KMS-11 (cell line): ENCODE data around the gene SMAD7.
A peak's percentile ranks its signal among the peaks of the same experiment; 100 is the strongest.

Experiments used
- H2AFZ ChIP-seq: fragments of 200-600 bp; sonication (generic); 2 replicates; pipeline ENCODE4 v1.6.1; 2016; ENCODE audit warnings: antibody characterized with exemption, mixed run types, low read depth
- H3K27ac ChIP-seq: fragments of 200-600 bp; sonication (generic); 2 replicates; pipeline ENCODE4 v1.6.1; 2016; ENCODE audit warnings: mild to moderate bottlenecking, mixed run types
- H3K27me3 ChIP-seq: fragments of 200-600 bp; sonication (generic); 2 replicates; pipeline ENCODE4 v1.6.1; 2017; ENCODE audit warnings: mild to moderate bottlenecking, low read depth, mixed run types, moderate library complexity; ENCODE audit not compliant: insufficient read depth
- H3K36me3 ChIP-seq: fragments of 200-600 bp; sonication (generic); 2 replicates; pipeline ENCODE4 v1.6.1; 2017; ENCODE audit warnings: mild to moderate bottlenecking, mixed run types; ENCODE audit not compliant: insufficient read depth
- H3K4me1 ChIP-seq: fragments of 200-600 bp; sonication (generic); 2 replicates; pipeline ENCODE4 v1.6.1; 2016; ENCODE audit warnings: mild to moderate bottlenecking, low read depth, mixed run types; ENCODE audit not compliant: poor library complexity, severe bottlenecking
- H3K4me2 ChIP-seq: fragments of 200-600 bp; sonication (generic); 2 replicates; pipeline ENCODE4 v1.7.0; 2016; ENCODE audit warnings: mild to moderate bottlenecking, mixed run types
- H3K4me3 ChIP-seq: fragments of 200-600 bp; sonication (generic); IDR thresholded peaks from 2 replicates; pipeline ENCODE4 v1.6.1; 2017; ENCODE audit warnings: low read depth, low read length, mixed read lengths; ENCODE audit not compliant: insufficient read depth
- H3K79me2 ChIP-seq: fragments of 200-600 bp; sonication (generic); 2 replicates; pipeline ENCODE4 v1.6.1; 2016; ENCODE audit warnings: low read depth, mixed run types; ENCODE audit not compliant: insufficient read depth
- H3K9ac ChIP-seq: fragments of 200-600 bp; sonication (generic); 2 replicates; pipeline ENCODE4 v1.6.1; 2016; ENCODE audit warnings: mild to moderate bottlenecking, mixed run types
- H4K20me1 ChIP-seq: fragments of 200-600 bp; sonication (generic); 2 replicates; pipeline ENCODE4 v1.6.1; 2016; ENCODE audit warnings: mild to moderate bottlenecking, mixed run types; ENCODE audit not compliant: insufficient read depth
- TF ChIP-seq, protein P1 (sequence below): fragments of 200-600 bp; sonication (generic); conservative IDR thresholded peaks from 2 replicates; pipeline ENCODE4 v1.6.1; 2017; ENCODE audit warnings: low read depth, mild to moderate bottlenecking, antibody characterized with exemption, low read length, moderate library complexity, mixed read lengths

Gene SMAD7

DNA sequence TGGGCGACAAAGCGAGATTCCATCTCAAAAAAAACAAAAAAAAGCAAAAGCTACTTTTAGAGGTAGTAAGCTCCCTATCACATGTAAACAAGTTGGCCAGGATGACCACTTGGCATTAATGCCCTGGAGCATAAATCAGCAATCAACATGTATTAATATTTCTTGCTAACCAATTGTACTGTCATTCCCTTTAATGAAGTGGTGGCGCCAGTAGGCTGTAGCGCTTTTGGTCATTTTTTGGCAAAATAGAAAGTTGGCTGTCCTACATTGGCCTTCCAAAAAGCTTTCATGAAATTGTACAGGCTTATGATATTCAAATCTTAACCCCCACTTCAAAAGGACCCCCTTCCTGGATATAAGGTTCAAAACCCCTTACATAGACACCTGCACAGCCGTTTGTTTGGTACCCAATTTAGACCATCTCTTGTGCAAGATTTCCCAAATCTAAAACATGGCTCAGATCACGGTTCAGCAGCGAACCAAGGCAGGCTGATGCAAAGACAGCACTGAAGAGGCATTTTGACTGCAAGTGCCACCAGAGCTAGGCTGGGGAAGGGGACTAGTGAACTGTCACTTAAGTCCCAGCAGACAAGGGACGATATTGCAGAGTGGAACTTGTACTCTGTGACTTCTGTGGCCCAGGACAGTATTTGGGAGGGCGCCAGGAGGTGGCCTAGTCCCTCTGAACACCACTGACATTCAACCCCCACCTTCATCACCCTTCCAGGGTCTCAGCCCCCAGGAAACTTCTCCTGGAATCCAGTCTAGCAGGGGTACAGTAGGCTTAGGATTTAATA lies 31.9 kb downstream of the SMAD7 start:
- Histone ChIP-seq H3K4me1 (peaks cover 100% of the 10 kb centered on the region), H3K27ac (peak overlapping the region; percentile 94), H3K4me2 (peak overlapping the region; percentile 92), H3K79me2 (peaks cover 66% of the 10 kb centered on the region), H4K20me1 (no peaks in the 10 kb centered on the region), H3K4me3 (no peak overlapping the region), H3K36me3 (peaks cover 8% of the 10 kb centered on the region; the same call in 1 of the 2 replicates), H3K9ac (peak overlapping the region; percentile 38; the same call in 1 of the 2 replicates), H2AFZ (no peak overlapping the region), H3K27me3 (no peaks in the 10 kb centered on the region)
- TF ChIP-seq, protein P1, sequence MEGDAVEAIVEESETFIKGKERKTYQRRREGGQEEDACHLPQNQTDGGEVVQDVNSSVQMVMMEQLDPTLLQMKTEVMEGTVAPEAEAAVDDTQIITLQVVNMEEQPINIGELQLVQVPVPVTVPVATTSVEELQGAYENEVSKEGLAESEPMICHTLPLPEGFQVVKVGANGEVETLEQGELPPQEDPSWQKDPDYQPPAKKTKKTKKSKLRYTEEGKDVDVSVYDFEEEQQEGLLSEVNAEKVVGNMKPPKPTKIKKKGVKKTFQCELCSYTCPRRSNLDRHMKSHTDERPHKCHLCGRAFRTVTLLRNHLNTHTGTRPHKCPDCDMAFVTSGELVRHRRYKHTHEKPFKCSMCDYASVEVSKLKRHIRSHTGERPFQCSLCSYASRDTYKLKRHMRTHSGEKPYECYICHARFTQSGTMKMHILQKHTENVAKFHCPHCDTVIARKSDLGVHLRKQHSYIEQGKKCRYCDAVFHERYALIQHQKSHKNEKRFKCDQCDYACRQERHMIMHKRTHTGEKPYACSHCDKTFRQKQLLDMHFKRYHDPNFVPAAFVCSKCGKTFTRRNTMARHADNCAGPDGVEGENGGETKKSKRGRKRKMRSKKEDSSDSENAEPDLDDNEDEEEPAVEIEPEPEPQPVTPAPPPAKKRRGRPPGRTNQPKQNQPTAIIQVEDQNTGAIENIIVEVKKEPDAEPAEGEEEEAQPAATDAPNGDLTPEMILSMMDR = no peak; the same call in 1 of the 2 replicates

DNA sequence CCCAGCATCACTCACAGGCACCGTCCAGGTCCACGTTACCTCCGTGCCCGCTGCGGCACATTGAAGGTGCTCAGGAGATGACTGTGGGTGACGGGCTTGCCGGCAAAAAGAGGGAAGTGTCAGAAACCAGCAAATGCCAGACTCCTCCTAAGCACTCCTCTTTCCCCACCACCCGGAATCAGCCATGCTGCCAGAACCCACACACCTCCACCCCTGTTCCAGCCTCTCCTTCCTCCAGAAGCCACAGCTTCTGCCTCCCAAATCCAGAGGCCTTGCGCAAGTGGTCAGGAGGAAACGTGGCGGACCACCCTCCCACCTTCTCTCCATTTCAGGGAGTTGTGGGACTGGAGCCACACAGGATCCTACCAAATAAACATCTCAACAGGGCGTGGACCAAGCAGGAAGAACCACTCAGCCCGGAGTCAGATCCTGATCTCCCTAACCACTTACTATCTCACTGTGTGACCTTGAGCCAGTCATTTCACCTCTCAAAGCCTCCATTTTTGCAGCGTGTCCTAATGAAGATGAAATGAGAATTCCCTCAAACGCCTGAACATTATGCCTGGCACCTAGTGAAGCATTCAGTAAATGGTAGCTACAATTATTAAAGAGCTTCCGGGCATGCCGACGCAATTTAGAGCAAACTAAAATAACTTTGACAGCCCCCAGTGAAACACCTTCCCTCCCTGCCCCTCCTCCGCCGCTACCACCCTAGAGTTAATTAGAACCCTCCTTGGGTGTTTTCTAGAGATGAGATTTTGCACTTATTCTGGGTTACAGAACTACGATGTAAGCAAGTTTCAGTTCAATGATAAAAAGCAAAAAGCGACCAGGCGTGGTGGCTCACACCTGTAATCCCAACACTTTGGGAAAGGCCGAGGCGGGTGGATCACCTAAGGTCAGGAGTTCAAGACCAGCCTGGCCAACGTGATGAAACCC lies 32.9 kb downstream of the SMAD7 start:
- Histone ChIP-seq H3K27ac (peak overlapping the region; percentile 94), H3K4me1 (peaks cover 100% of the 10 kb centered on the region), H4K20me1 (no peaks in the 10 kb centered on the region), H3K36me3 (peaks cover 8% of the 10 kb centered on the region; the same call in 1 of the 2 replicates), H3K4me2 (peak overlapping the region; percentile 92), H3K27me3 (no peaks in the 10 kb centered on the region), H3K79me2 (peaks cover 56% of the 10 kb centered on the region), H3K9ac (peak overlapping the region; percentile 38; the same call in 1 of the 2 replicates), H3K4me3 (no peak overlapping the region), H2AFZ (no peak overlapping the region)
- TF ChIP-seq, protein P1 = no peak

DNA sequence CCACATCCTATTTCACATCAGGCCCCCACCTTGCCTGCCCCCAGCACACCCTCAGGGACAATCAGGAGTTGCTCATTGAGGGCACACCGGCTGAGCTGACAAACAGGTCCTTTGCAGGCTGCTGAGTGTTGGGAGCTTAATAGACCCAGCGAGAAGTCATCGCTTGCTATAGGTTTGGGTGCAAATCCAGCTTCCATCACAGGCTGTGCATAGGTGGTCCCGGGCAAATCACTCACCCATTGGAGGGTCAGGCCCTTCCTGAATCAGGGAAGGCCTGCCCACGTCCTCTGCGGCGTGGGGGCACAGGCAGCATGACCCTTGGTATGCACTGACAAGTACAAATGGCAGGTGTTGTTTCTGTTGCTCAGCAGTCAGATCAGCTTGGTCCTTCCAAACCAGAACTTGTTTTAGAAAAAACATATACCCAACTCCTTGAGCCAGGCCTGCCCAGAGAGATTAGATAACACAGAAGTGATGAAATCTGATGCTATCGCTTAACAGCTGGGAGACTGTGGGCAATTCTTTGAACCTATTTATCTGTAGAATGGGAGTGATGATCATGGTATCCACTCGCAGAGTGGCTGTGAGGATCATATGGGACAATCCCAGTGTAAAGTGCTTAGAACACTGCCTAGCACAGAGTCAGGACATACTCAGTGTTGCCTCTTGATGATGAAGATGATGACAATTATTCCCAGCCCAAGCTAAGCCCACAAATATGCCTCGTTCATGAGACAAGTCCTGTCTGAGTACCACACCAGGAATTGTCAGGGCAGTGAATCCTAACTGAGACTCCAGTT lies 34.9 kb downstream of the SMAD7 start:
- Histone ChIP-seq H3K36me3 (peaks cover under 1% of the 10 kb centered on the region; the same call in 1 of the 2 replicates), H3K4me2 (peak overlapping the region; percentile 92), H3K4me3 (no peak overlapping the region), H4K20me1 (no peaks in the 10 kb centered on the region), H3K79me2 (peaks cover 36% of the 10 kb centered on the region), H3K4me1 (peaks cover 90% of the 10 kb centered on the region), H2AFZ (0 out of 2 replicates have a peak overlapping the region, but pooled peaks have one; percentile 50), H3K27me3 (no peaks in the 10 kb centered on the region), H3K9ac (peak overlapping the region; percentile 80; the same call in 1 of the 2 replicates), H3K27ac (peak overlapping the region; percentile 94)
- TF ChIP-seq, protein P1 = no peak
